ENCODE data around the gene NSF.
"Not testable (repeated sequence)": the region's sequence is repeated elsewhere in the genome, so short reads cannot be mapped to it uniquely, and the experiment has no call there.

The NSF gene

GRCh38 chr17:46628753-46629436, 38.4 kb downstream of the NSF start:
- not testable (repeated sequence) for DNase-seq (ENCODE audit: low read depth)

GRCh38 chr17:46632146-46632545, 41.7 kb downstream of the NSF start:
- DNase-seq (ENCODE audit: low read depth), result not testable (repeated sequence)

DNA sequence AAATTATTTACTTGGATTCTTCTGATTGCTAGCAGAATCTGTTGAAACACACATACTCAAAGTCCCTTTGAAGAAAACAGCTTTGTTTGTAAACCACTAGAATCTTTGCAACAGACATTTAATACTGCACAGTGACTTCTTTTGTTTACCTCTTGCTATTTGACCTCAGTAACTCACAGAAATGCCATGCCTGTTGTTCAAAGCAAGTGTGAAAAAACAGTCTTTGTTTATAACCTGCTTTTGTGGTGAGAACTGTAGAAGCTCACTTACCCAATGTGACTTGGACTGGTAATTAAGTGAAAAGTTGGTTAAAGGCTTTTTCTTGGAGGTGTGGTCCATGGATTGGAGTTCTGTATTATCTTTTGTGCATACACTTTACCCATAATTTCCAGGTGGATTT, 44.4 kb downstream of the NSF start:
- DNase-seq (ENCODE audit: low read depth), result not testable (repeated sequence)

DNA sequence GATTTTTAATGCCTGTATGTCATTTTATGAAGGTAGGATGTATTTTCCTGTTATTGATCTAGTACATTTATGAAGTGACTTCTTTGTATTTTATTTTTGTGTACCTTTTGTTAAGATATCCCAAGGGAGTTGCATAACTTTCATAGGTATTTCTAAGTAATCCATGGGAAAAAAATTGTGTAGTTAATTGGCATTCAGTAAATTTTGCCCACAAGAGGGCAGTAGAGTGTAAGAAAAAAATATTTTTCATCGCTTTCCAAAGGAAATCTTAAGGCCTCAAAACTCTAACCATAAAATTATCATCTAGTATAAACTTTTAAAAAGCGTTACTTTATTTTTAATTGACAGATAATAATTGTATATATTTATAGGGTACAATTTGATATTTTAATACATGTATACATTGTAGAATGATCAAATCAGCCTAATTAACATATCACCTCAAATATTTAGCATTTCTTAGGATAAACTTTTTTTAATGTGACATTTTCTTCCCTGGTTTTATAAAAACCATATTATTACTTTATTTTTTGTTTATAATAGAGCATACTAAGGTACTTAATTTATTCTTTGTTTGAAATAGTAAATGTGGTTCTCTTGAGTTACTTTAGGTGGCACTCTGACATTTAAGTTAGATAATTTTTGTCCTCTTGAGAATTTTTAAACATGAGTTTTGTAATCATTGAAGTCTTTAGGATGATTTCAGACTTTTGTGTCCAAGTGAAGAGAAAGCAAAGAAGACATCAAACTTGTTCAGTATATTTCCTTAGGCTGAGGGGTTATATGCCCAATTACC, 51.6 kb downstream of the NSF start:
- not testable (repeated sequence) for DNase-seq (ENCODE audit: low read depth)

- DNase-seq (ENCODE audit: low read depth), result not testable (repeated sequence)
These were observed 56.8 kb downstream of the NSF start for GRCh38 chr17:46647251-46647650.

DNA sequence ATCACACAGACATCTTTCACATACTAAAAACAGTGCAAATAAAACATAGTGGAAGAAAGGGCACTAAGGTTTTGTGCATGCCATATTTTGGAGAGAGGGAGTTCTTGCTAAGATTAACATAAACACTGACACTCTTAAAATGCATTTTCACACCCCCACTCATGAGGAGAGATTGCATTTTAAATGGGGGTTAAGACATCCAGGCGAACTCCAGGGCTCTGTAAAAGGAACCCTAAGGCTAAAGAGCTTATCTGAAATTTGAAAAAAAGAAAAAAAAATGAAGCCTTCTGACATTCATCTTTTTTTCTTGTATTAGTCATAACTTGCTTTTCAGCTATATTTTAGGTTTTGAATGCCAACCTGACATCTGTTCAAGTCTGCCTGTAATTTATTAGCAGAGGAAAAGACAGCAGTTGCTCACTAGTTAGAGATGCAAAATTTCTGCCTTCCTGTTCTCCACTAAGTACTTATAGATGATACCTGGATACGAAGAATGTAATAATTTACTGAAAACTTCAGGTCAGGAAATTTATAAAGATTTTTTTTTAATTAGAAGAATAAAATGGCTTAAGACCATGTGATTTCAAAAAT, 57.3 kb downstream of the NSF start:
- not testable (repeated sequence) for DNase-seq (ENCODE audit: low read depth)

- not testable (repeated sequence) for DNase-seq (ENCODE audit: low read depth)
These were observed 58.8 kb downstream of the NSF start for GRCh38 chr17:46649246-46649645.

GRCh38 chr17:46652024-46652643, 61.7 kb downstream of the NSF start:
- DNase-seq (ENCODE audit: low read depth), result not testable (repeated sequence)

DNA sequence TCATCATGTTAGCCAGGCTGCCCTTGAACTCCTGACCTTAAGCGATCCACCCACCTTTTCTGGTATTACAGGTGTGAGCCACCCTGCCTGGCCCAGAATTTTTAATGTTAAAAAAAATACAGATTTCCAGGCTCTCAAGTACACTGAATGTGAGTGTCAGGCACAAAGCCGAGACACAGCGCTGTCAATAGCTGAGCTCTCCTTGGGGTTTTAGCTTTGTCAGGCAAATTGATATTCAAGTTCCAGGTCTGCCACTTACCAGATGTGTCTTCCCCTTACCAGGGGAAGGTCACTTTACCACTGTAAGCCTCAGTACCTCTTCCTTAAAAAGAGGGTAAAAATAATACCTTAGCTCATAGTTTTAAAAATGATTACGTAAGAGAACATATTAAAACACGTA, 67.8 kb downstream of the NSF start:
- not testable (repeated sequence) for DNase-seq (ENCODE audit: low read depth)

DNA sequence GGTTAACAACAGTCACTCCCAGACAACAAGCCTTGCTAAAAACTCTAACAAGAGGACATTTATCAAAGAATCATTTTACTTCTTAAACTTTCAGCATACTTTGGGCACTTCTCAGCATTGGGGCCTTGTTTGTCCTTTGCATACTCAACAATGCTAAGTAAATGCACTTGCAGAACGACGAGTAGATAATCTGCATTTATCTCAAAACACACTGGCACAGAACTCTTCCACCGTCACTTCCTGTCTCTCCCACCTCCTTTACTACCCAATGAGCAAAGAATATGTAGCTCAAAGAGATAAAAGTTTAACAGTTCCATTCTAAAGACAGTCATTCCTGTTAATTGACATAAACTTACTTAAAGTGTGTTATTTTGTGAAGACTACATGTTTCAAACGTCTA, 69.2 kb downstream of the NSF start:
- not testable (repeated sequence) for DNase-seq (ENCODE audit: low read depth)

GRCh38 chr17:46663123-46663522, 72.7 kb downstream of the NSF start:
- not testable (repeated sequence) for DNase-seq (ENCODE audit: low read depth)

DNA sequence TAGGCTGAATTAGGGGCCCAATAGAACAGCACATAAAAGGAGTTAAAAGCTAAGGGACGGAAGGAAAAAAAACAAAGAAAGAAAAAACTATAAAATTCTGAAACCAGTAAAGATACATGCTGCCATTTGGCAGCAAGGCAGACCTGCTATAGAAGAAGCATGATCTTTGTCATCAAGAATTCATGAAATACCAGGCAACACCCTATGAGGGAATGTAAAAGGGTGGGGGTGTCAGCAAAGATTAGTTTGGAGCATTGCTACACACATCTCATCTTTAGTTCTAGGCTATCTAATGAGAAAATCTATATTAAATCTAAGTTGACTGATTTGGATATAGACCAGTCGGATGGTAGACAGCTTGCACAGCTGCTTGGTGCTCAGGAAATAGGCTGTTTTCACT, 73.1 kb downstream of the NSF start:
- not testable (repeated sequence) for DNase-seq (ENCODE audit: low read depth)

DNA sequence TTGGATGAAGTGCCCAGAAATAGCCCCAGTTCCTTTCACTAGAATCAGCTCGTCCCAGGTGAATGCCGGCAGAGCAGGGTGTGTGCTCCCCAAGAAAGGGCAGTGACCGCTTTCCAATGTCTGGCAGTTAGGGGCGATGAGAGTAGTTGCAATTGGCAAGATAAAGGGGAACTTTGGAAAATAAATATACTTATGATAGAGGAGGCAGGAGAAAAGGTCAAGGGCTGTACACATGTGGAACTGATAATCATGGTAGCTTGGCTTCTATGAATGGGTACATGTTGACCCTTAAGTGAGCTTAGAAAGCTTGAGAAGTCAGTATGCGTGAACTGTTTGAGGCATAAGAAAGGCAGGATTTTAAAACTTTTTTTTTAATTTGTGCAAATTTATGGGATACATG, 75.5 kb downstream of the NSF start:
- DNase-seq (ENCODE audit: low read depth), result not testable (repeated sequence)

GRCh38 chr17:46670789-46671188, 80.3 kb downstream of the NSF start:
- not testable (repeated sequence) for DNase-seq (ENCODE audit: low read depth)

DNA sequence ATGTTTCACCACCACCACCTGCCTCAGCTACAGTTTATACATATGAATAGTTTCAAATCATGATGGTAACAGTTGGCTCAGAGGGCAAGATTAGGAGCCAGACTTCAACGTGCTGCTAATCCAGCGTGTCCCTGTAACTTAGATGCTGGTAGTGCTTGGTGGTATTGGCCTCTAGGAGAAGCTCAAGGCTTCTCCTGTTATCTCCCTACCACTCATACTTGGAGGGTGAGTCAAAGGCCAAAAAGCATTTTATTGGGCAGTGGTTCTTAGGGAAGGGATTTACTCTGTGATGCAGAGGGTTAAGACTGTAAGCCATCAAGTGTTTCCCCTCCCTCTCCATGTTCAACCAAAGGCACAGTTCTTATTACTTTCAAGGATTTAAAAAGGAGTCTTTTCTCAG, 82.3 kb downstream of the NSF start:
- not testable (repeated sequence) for DNase-seq (ENCODE audit: low read depth)

DNA sequence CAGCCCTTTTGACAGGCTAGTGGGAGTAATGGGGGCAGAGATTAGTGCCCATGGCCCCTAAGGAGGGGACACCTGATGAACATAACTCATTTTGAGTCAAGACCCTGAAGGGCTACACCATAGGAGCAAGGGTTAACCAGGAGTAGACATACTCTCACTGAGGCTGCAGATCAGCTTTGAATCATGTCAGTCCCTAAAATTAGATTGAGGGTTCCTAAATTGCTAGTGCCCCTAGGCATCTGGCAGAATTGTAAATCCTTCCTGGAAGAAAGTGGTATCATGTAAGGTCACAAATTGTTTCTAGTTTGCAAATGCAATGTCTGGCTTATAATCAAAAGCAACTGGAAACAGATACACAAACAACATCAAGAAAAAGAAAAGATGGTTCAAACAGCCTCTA, 87.3 kb downstream of the NSF start:
- DNase-seq (ENCODE audit: low read depth), result not testable (repeated sequence)

GRCh38 chr17:46683653-46684052, 93.2 kb downstream of the NSF start:
- not testable (repeated sequence) for DNase-seq (ENCODE audit: low read depth)

DNA sequence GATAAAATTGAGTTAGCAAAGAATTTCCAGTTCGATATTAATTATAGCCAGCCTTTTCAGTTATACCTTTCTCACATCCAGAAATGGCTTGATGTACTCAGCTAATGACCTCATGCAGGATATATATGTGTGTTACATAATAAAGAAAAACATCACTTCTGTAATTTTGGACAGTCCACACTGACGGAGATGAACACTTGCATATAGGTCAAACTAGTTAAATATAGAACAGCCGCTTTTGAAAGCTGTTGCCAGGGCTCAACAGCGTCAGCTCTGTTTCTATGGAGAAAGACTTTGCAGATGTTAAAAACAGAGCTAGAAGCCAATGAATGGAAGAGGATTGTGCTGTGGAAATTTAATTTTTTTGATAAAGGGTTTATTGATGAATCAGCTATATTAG, 94.8 kb downstream of the NSF start:
- not testable (repeated sequence) for DNase-seq (ENCODE audit: low read depth)

GRCh38 chr17:46692196-46692595, 101.7 kb downstream of the NSF start:
- not testable (repeated sequence) for DNase-seq (ENCODE audit: low read depth)

DNA sequence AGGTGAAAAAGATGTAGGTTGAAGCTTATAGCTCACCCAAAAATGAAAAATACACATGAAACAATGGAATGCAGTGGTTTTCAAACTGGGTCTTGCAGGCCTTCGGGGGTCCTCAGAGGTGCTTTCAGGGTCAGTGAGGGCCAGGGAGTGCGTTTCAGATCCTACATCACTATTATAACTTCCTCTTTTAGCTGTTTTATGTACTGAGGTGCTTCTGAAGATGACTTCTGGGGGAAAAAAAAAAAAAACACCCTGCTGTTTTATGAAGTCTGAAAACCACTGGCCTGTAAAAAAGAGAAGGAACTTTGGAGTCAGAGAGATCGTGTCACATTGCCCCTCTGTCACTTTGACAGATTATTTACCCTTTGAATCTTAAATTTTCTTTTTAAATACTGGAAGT, 102.8 kb downstream of the NSF start:
- not testable (repeated sequence) for DNase-seq (ENCODE audit: low read depth)

DNA sequence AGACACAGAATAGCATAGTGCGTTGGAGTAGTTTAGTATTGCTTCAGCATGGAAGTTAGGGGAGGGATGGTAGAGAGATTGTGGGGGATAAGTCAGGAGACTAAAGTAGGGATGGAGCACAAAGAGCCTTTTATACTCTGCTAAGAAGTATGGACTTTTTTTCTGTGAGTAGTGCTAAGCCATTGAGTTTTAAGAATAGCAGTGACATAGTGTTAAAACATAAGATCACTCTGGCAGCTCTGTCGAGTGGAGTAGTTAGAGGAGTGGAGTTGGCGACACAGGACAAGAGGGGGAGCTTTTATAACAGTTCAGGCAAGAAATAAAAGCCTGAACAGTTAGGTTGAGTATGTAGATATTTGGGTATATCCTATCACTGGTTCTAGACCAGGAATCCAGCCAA, 106.1 kb downstream of the NSF start:
- DNase-seq (ENCODE audit: low read depth), result not testable (repeated sequence)

DNA sequence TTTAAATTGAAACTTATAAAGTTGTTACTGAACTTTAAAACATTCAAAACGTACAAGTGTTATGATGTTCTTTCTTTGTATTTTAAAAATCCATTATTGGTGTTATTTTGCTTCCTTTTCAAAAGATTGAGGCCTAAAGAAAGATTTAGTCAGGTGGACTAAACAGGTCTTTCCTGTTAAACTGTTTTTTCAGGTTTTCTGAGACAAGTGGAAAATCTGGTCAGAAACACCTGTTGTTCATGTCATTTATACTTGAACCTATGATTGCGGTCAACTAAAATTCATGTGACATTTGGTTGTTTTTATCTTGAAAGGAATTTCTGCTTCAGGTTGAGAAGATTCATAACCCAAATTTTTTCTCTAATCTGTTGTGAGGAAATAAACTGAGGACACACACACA, 108.5 kb downstream of the NSF start:
- DNase-seq (ENCODE audit: low read depth), result not testable (repeated sequence)

Data from ELR (cell line).